ENCODE measurements around the gene AHCYL2.

GRCh38 chr7:129213828-129214227 is 11.0 kb upstream of the AHCYL2 start:
- TF ChIP-seq POLR2A (IDR thresholded peaks at IDR 0.05) (no peak), CTCF (IDR thresholded peaks at IDR 0.05) (no peak), EP300 (IDR thresholded peaks at IDR 0.05) (no peak)

All from ovary (tissue), 3 donors.